Measurements from ENCODE around the gene FOXD1.

- TF ChIP-seq CTCF (optimal IDR thresholded peaks at IDR 0.05 in 1 of 3, IDR thresholded peaks at IDR 0.05 in 1 of 3, conservative IDR thresholded peaks at IDR 0.05 in 1 of 3; ENCODE audit: extremely low read depth in 1 of 3, insufficient read depth in 2 of 3, low read length in 3 of 3) (no peak), EZH2 (IDR thresholded peaks at IDR 0.05; ENCODE audit: low read length) (no peak)
These were observed 13.7 kb downstream of the FOXD1 start for GRCh38 chr5:73434907-73435306.

Measured in keratinocyte (primary cell).